ENCODE measurements around the gene AHNAK.

GRCh38 chr11:62548545-62549335, 2.1 kb upstream of the AHNAK start:
- TF ChIP-seq CTCF (IDR thresholded peaks at IDR 0.05) (no peak), EZH2 (IDR thresholded peaks at IDR 0.05) (no peak), EZH2phosphoT487 (IDR thresholded peaks at IDR 0.05) (no peak)
